ENCODE measurements around the gene MYO3A.
"Not testable (repeated sequence)": the region's sequence is repeated elsewhere in the genome, so short reads cannot be mapped to it uniquely, and the experiment has no call there.

The MYO3A gene

GRCh38 chr10:25989951-25990350 lies 55.9 kb downstream of the MYO3A start:
- DNase-seq: no peak

- DNase-seq: no peak
Measured at GRCh38 chr10:25999295-25999981, 65.4 kb downstream of the MYO3A start.

DNA sequence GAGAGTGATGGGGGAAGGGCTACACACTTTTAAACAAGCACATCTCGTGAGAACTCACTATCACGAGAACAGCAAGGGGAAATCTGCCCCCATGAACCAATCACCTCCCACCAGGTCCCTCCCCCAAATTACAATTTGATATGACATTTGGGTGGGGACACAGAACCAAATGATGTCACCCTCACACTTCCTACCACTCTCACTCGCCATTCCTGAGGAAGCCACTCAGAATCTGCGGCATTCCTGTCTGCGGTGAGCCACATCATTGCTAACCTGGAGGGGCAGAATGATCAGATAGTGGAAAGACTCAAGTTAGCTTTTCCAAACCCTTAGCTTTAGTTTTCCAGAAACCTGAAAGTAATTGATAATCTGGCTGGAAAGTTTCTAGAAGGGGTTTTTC lies 66.9 kb downstream of the MYO3A start:
- no peak for DNase-seq

GRCh38 chr10:26002466-26002865 lies 68.4 kb downstream of the MYO3A start:
- DNase-seq: not testable (repeated sequence)

DNA sequence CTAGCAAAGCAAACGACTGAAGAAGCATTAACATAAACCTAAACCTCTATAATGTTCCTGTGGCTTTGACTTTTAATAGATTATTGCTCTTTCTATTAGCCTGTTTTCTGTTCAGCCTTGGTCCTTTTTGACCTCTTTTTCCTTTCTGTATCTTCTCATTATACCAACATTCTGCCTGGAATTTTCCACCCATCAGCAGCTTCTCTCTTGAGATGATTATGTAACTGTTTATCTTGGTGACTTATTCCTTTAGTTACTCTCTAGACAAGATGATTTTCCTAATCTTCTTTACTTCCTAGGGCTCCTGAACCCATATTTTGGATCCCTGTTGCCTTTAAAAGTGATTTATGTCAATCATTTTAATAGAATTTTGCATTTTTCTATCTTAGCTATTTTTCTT lies 81.1 kb downstream of the MYO3A start:
- no peak for DNase-seq

GRCh38 chr10:26022831-26023230 lies 88.8 kb downstream of the MYO3A start:
- DNase-seq: no peak

- no peak for DNase-seq
Measured at GRCh38 chr10:26024303-26024702, 90.3 kb downstream of the MYO3A start.

DNA sequence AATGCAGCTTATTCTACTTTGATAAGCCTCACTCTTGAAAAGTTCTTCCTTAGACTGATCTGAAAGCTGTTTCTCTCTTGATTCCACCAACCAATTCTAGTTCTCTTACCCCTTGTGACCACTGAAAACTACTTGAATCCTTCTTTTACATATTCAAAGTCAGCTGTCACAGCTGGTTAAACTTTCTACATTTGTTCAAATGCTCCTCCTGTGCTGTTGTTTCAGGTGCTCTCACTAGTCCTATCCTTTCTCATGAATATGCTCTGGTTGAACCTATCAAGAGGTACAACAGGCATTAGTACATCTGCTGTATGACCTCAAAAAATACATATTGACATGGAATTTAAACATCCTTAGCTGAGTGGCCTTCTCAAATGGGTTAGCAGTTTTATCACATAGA lies 91.5 kb downstream of the MYO3A start:
- no peak for DNase-seq

DNA sequence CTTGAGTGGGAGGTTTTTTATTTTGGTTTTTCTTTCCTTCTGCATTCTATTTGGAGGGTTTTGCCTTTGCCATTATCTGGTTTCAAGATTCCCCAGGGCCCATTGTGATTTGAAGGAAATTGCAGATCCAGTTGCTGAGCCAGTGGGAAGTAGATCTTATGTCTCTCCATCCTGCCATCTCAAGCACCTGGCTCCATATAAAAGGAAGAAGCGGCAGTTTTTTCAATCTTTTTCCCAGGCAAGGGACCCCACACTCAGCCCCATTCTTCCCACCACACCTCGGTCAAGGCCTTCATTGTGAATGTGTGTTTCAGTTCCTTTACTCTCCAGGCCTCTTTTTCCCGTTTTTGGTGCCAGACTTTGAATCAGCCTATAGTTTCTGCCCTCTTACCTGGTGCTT lies 95.8 kb downstream of the MYO3A start:
- no peak for DNase-seq

- no peak for DNase-seq
Measured at GRCh38 chr10:26031300-26031699, 97.3 kb downstream of the MYO3A start.

DNA sequence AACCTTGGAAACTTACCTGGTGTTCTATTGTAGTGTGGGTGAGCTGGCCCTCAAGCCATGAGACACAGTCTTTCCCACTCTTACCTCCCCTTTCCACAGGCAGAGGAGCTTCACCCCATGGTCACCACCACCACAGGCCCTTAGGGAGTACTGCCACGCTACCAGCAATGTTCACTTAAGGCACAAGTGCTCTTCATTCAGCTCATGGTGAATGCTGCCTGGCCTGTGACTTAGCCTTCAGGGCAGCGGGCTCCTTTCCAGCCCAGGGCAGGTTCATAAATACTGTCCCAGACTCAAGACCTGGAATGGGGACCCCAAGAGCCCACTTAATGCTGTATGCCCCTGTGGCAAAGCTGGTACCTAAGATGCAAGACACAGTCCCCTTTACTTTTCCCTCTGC lies 109.4 kb downstream of the MYO3A start:
- no peak for DNase-seq

DNA sequence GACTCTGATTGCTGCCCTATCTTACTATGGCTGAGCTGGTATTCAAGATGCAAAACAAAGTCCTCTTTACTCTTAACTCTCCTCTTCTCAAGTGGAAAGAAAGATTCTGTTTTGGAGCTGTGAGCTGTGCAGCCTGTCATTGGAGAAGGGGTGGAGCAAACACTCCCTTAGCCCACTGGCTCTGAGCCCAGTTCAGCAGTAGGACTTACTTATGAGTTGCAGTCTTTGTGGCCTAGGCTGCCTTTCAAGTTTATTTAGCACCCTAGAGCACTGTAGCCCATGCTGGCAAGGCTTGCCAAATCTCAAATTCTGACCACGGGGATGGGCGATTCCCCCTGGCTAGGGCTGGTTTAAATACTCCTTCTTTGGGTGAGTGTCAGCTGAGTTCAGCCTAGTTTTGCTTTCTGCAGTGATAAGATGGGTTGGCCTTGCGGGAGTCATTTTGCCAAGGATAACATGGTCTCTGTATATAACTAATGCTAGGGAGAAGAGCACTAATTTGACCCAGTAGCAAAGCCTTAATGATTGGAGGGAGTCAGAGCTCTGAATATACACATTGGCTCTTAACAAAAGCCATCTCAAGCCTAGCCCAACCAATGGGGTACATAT lies 110.2 kb downstream of the MYO3A start:
- DNase-seq: no peak

DNA sequence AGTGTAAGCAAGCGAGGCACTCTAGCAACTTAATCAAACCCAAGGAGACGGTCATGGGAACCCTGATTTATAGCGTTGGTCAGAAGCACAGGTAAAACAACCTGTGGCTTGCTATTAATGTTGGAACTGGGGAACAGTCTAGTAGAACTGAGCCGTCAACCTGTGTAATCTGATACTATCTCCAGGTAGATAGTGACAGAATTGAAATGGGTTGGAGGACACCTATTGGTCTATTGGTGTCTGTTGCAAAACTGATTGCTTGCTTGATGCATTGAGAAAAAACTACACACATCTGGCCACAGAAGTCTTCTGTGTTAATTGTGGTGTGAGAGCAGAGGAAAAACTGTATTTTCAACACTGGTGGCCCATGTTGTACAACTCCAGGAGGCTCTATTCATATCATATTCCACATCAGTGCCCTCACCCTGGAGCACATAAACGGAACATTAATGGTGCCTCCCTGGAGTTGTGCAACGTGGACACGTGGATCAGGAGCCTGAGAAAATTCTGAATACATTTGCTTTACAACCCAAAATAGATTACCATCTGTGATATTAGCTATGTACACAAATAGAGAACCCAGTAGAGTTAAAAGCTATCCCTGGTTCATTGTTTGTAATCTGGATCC lies 112.2 kb downstream of the MYO3A start:
- no peak for DNase-seq

GRCh38 chr10:26048756-26049155 lies 114.7 kb downstream of the MYO3A start:
- DNase-seq: no peak

DNA sequence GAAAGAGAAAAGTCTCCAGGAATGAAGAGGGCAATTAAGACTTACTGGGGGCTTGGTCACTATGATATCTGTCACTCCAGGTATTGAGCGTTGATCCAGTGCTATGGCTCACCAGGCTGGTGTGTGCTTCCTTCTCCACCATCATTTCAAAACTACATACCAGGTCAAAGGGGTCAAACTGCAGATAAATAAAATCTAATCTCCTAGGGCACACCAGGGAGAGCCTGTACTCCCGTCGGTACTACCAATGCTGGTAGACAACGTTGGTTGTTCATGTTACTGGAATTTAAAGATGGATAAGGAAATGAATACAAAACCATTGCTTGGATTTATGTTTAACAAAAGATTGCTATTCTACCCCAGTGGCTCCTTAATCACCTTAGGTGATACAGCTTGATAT lies 118.3 kb downstream of the MYO3A start:
- DNase-seq: no peak

- DNase-seq: no peak
Measured at GRCh38 chr10:26057466-26057865, 123.4 kb downstream of the MYO3A start.

GRCh38 chr10:26064106-26064505 lies 130.1 kb downstream of the MYO3A start:
- DNase-seq: no peak

- no peak for DNase-seq
Measured at GRCh38 chr10:26067680-26068079, 133.7 kb downstream of the MYO3A start.

DNA sequence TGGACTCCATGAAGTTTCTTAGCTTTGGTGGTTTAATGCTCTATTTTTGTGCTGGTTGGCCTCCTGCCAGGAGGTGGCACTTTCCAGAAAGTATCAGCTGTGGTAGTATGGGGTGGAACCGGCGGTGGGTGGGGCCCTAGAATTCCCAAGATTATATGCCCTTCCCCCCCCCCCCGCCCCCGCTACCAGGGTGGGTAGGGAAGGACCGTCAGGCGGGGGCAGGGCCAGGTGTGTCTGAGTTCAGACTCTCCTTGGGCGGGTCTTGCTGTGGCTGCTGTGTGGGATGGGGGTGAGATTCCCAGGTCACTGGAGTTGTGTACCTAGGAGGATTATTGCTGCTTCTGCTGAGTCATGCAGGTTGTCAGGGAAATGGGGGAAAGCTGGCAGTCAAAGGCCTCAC lies 146.9 kb downstream of the MYO3A start:
- not testable (repeated sequence) for DNase-seq

DNA sequence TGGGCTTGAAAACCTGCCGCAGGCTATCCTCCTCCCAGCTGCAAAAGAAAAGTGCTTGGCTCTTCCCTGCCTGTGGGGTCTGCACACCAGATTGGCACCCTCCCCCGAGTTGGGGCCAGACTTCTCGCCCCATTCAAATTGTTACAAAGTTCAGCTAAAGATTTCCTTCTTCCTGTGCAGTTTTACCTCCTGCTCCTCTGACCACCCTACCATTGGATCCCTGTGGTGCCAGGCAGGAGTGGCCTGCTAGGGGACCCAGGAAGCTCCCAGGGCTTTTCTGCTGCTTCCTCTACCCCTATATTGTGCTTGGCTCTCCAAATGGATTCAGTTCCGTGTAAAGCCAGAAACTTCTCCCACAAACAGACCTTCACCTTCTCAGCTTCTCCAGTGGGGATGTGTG lies 147.4 kb downstream of the MYO3A start:
- no peak for DNase-seq

DNA sequence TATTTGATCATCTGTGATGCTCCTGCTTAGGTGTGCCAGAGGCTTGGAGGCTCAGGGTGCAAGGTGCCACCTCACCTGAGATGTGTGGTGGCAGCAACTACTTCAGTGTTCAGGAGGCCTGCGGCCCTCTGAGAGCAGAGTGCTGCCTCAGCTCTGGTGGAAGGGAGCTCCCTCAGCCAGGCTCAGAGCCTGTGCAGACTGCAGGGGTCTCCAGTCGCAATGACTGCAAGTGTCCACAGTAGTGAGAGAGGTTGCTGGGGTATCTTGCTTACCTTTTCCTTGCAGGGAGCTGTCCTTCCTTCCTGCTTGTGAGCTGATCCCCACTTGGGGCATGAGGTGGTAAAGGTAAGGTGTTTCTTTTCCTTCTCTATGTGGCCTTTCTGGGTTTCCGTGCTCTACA lies 151.5 kb downstream of the MYO3A start:
- DNase-seq: no peak

GRCh38 chr10:26087666-26088065 lies 153.6 kb downstream of the MYO3A start:
- DNase-seq: no peak

- DNase-seq: no peak
Measured at GRCh38 chr10:26090026-26090425, 156.0 kb downstream of the MYO3A start.

DNA sequence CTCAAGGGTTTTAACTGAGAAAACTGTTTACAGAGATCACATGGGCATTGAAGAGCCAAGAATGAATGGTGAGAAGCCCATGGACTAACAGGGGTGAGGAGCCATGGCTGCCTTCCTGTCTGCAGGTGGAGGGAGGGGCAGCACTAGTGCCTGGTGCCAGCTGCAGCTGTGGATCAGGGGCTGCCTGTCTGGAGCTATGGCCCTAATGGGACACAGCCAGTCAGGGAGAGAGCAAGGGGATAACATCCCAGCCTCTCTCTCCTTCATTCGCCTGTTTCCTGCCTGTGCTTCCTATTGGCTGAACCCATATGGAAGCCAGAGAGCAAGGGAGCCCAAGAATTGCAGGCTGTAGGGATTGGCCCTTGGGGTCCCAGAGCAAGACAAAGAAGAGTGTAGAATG lies 156.7 kb downstream of the MYO3A start:
- DNase-seq: no peak

GRCh38 chr10:26093229-26093628 lies 159.2 kb downstream of the MYO3A start:
- DNase-seq: no peak
